ENCODE results near the gene GJB5. TPM values are rescaled to one million over a fixed set of nuclear protein-coding genes. Genes with fewer than 3 reads are reported as not detected.
A peak's percentile ranks its signal among the peaks of the same experiment; 100 is the strongest.

GJB5 gene
- total RNA-seq, 1 experiment from 2014 or later: 18.1 TPM

DNA sequence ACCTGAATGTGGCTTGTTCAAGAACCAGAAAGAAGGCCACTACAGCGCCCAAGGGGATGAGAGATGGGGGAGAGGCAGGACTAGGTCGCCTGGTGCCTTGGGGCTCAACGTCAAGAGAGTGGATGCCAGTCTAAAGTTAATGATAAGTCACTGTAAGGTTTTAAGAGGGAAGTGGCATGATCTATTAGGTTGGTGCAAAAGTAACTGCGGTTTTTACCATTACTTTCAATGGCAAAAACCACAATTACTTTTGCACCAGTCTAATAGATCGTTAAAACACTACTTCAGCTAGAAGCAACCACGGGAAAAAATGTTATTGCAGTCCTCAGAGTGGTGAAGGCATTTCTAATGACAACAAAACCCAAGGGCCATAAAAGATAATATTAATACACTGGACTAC, 23.5 kb downstream of the GJB5 start:
- Histone ChIP-seq H3K79me2 (ENCODE audit: low read depth) (peaks cover 36% of the 10 kb centered on the region), H3K4me1 (replicated peaks; ENCODE audit: insufficient read depth) (peaks cover 63% of the 10 kb centered on the region), H3K27ac (peak overlapping the region; percentile 92), H3K4me2 (peak overlapping the region; percentile 97), H3K9me2 (ENCODE audit: insufficient read depth) (no peaks in the 10 kb centered on the region), H3K9me3 (ENCODE audit: insufficient read depth, low read depth) (no peaks in the 10 kb centered on the region), H3K27me3 (ENCODE audit: insufficient read depth, low read depth) (no peaks in the 10 kb centered on the region), H3K36me3 (ENCODE audit: low read depth) (no peaks in the 10 kb centered on the region; the same call in 1 of the 2 replicates), H2AFZ (no peak overlapping the region), H3K4me3 (no peak overlapping the region), H4K20me1 (ENCODE audit: insufficient read depth) (no peaks in the 10 kb centered on the region), H3F3A (ENCODE audit: insufficient read depth, low read depth) (peaks cover 36% of the 10 kb centered on the region)
- TF ChIP-seq, protein P1, sequence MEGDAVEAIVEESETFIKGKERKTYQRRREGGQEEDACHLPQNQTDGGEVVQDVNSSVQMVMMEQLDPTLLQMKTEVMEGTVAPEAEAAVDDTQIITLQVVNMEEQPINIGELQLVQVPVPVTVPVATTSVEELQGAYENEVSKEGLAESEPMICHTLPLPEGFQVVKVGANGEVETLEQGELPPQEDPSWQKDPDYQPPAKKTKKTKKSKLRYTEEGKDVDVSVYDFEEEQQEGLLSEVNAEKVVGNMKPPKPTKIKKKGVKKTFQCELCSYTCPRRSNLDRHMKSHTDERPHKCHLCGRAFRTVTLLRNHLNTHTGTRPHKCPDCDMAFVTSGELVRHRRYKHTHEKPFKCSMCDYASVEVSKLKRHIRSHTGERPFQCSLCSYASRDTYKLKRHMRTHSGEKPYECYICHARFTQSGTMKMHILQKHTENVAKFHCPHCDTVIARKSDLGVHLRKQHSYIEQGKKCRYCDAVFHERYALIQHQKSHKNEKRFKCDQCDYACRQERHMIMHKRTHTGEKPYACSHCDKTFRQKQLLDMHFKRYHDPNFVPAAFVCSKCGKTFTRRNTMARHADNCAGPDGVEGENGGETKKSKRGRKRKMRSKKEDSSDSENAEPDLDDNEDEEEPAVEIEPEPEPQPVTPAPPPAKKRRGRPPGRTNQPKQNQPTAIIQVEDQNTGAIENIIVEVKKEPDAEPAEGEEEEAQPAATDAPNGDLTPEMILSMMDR (conservative IDR thresholded peaks at IDR 0.05): no peak
- intact Hi-C loops (cut with micrococcal nuclease; ENCODE audit: unreplicated experiment): no loop called here
- POLR2A ChIA-PET (ENCODE audit: unreplicated experiment): interaction anchor here (1.2 kb wide), 1 partner anchor 19 kb away, joined by 5 read pairs; the partner anchor contains the start of gene GJB4
- no peak for DNase-seq
- CTCF ChIA-PET: no interaction called here
- BruUV-seq (replicated peaks): no TSS peak

DNA sequence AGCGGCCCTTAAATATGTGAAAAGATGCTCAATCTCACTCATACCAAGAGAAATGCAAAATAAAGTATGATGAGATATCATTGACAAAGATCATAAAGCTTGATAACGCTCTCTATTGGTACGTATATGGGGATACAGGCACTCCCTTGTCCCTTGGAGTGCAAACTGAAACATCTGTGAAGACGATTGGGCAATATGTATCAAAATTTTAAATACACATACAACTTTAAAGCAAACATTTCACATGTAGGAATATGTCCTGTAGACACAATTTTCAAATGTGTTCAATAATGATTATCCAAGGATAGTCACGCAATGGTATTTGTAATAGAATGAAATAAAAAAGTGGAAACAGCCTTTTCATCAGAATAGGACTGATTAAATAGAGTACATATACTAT, 24.2 kb downstream of the GJB5 start:
- intact Hi-C loops (cut with micrococcal nuclease; ENCODE audit: unreplicated experiment): no loop called here
- POLR2A ChIA-PET (ENCODE audit: unreplicated experiment): interaction anchor here (0.8 to 1.2 kb wide), 3 partner anchors 16 to 24 kb away, joined by 5 to 9 read pairs (median 6); partner anchors contain the start of genes GJB4 and GJB5
- BruUV-seq (replicated peaks): no TSS peak
- Histone ChIP-seq H4K20me1 (ENCODE audit: insufficient read depth) (peaks cover 3% of the 10 kb centered on the region), H3K9me3 (ENCODE audit: insufficient read depth, low read depth) (no peaks in the 10 kb centered on the region), H3K9me2 (ENCODE audit: insufficient read depth) (no peaks in the 10 kb centered on the region), H3K27ac (peak overlapping the region; percentile 92), H2AFZ (no peak overlapping the region), H3K4me3 (peak overlapping the region; percentile 22; the same call in 1 of the 2 replicates), H3F3A (ENCODE audit: insufficient read depth, low read depth) (peaks cover 38% of the 10 kb centered on the region), H3K27me3 (ENCODE audit: insufficient read depth, low read depth) (no peaks in the 10 kb centered on the region), H3K36me3 (ENCODE audit: low read depth) (peaks cover 2% of the 10 kb centered on the region; the same call in 1 of the 2 replicates), H3K79me2 (ENCODE audit: low read depth) (peaks cover 42% of the 10 kb centered on the region), H3K4me1 (replicated peaks; ENCODE audit: insufficient read depth) (peaks cover 69% of the 10 kb centered on the region), H3K4me2 (peak overlapping the region; percentile 97)
- TF ChIP-seq, protein P1 (conservative IDR thresholded peaks at IDR 0.05): no peak
- no peak for TF ChIP-seq EZH2 (IDR thresholded peaks at IDR 0.05; ENCODE audit: low read depth)
- CTCF ChIA-PET: interaction anchor here (0.6 kb wide), 1 partner anchor 74 kb away, joined by 4 read pairs; no protein-coding TSS in a partner anchor
- DNase-seq: no peak

DNA sequence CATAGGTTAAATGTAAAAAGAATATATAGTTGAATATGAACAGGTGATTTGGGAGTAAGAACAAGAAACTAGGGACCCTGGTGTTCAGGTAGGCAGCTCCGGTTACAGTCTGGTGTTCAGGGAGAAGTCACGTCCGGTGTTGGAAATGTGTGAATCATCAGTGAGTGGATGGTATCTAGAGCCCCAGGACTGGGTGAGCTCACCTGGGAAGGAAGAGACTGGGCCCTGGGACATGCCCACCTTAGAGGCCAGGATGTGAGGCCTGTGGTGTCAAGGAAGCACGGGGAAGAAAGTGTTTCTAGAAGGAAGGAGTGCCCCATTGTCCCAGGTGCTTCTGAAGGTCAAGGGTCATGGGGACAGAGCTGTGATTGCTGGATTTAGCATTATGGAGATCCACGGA, 24.7 kb downstream of the GJB5 start:
- peak; percentile 65 to 94 for DNase-seq
- TF ChIP-seq, protein P1 (conservative IDR thresholded peaks at IDR 0.05): no peak
- TF ChIP-seq EZH2 (IDR thresholded peaks at IDR 0.05; ENCODE audit: low read depth): no peak
- BruUV-seq (replicated peaks): no TSS peak
- H3K36me3 ChIP-seq (ENCODE audit: low read depth): peaks cover 7% of the 10 kb centered on the region; the same call in 1 of the 2 replicates
- intact Hi-C loops (cut with micrococcal nuclease; ENCODE audit: unreplicated experiment): no loop called here
- peak overlapping the region; percentile 92 for H3K27ac ChIP-seq
- POLR2A ChIA-PET (ENCODE audit: unreplicated experiment): interaction anchor here (0.8 to 0.9 kb wide), 2 partner anchors 16 to 25 kb away, joined by 6 to 9 read pairs; partner anchors contain the start of gene GJB5
- H3K4me1 ChIP-seq (replicated peaks; ENCODE audit: insufficient read depth): peaks cover 74% of the 10 kb centered on the region
- CTCF ChIA-PET: interaction anchor here (0.6 kb wide), 1 partner anchor 73 kb away, joined by 4 read pairs; no protein-coding TSS in a partner anchor
- peak overlapping the region; percentile 98; the same call in 1 of the 2 replicates for H3K4me3 ChIP-seq
- no peak overlapping the region for H2AFZ ChIP-seq
- no peaks in the 10 kb centered on the region for H3K27me3 ChIP-seq (ENCODE audit: insufficient read depth, low read depth)
- peaks cover 7% of the 10 kb centered on the region for H4K20me1 ChIP-seq (ENCODE audit: insufficient read depth)
- peaks cover 44% of the 10 kb centered on the region for H3F3A ChIP-seq (ENCODE audit: insufficient read depth, low read depth)
- H3K9me2 ChIP-seq (ENCODE audit: insufficient read depth): no peaks in the 10 kb centered on the region
- H3K79me2 ChIP-seq (ENCODE audit: low read depth): peaks cover 48% of the 10 kb centered on the region
- peak overlapping the region; percentile 97 for H3K4me2 ChIP-seq
- no peaks in the 10 kb centered on the region for H3K9me3 ChIP-seq (ENCODE audit: insufficient read depth, low read depth)
